Cardiac fibroblast (primary cell): Measurements from ENCODE around the gene ADAM15.

Experiments used
- DNase-seq, 2 donors: peaks; one replicate each; pipeline versions ENCODE4 v3.0.0 to v3.0.0-alpha.2; 2010; ENCODE audit warnings: low read depth in 2 of 2
- H3K4me3 ChIP-seq, 2 donors: replicated peaks in 1 of 2; 1 replicate in 1 of 2; 2 replicates in 1 of 2; pipeline ENCODE4 v1.5.1; 2011; ENCODE audit warnings: low read depth in 2 of 2, low read length in 2 of 2, mild to moderate bottlenecking in 2 of 2, moderate library complexity in 1 of 2
- CTCF ChIP-seq: IDR thresholded peaks from one replicate; pipeline ENCODE4 v1.5.1; 2011; ENCODE audit warnings: low read depth, mild to moderate bottlenecking, low read length, inconsistent platforms

ADAM15 gene

DNA sequence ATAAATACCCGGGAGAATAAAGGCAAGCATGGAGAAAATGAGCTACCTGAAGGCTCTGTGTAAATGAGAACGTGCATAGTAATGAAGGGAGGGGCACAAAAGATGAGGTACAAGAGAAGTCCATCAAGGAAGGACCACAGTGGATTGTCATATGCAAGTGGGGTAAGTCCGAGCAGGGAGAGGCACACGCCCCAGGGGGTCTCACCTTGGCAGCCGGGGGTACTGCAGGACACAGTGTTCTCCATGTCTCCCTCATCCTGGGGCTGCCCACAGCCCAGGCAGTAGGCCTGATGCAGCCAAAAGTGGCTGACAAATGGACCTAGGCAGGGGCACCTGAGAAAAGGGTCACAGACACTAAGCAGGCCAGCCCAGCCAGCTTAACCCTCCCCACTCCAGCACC is 27.5 kb upstream of the ADAM15 start:
- H3K4me3 ChIP-seq: no peak overlapping the region
- no peak for DNase-seq
- TF ChIP-seq CTCF: no peak

GRCh38 chr1:155024315-155024714 is 26.8 kb upstream of the ADAM15 start:
- TF ChIP-seq CTCF: no peak
- no peak overlapping the region for H3K4me3 ChIP-seq
- no peak for DNase-seq

DNA sequence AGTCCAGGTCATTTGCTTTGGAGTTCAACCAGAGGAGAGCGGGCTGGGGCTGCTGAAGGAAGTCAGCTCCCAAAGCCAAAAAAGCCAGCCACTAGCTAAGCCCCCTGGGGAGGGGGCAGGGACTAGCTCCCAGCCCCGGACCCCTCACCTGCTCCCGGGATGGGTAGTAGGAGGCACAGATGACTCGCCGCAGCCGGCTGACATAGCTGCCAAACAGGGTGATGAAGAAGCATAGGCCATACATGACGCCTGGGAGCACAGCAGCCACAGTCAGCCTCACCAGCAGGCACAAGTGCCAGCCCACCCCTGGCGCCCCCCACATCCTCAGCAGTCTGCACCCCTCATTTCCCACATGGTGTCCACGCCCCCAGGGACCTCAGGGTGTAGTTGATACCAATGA is 25.0 kb upstream of the ADAM15 start:
- no peak overlapping the region for H3K4me3 ChIP-seq
- DNase-seq: no peak
- no peak for TF ChIP-seq CTCF

GRCh38 chr1:155026588-155026987 is 24.5 kb upstream of the ADAM15 start:
- no peak for TF ChIP-seq CTCF

GRCh38 chr1:155029513-155030242 is 21.4 kb upstream of the ADAM15 start:
- DNase-seq: no peak
- no peak for TF ChIP-seq CTCF
- H3K4me3 ChIP-seq: no peak overlapping the region

More at GRCh38 chr1:155026588-155026987, 24.5 kb upstream of the ADAM15 start:
- no peak overlapping the region for H3K4me3 ChIP-seq
- no peak for DNase-seq

DNA sequence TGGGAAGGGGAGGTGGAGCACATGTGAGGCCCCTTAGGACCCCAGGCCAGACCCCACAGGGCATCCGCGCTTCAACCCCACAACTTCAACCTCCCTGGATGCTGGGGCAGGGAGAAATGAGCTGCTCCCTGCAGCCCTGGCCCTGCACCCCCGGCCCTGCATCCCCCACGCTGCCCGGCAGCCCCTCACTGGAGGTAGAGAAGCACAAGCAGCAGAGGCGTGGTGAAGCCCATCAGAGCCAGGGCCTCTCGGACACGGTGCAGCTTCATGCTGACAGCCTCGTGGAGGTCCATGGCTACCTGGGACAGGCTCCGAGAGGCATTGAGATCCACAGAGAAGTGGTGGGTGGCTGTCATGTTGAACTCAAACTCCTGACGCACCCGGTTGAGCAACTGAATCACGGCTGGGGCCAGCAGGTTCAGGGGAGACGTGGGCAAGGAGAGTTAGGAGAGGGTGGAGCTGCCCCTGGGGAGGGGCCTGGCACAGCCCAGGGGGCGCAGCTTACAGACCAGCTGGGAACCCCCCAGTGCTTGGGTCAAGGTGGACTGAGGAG is 20.8 kb upstream of the ADAM15 start:
- DNase-seq: no peak
- no peak for TF ChIP-seq CTCF
- H3K4me3 ChIP-seq: no peak overlapping the region

DNA sequence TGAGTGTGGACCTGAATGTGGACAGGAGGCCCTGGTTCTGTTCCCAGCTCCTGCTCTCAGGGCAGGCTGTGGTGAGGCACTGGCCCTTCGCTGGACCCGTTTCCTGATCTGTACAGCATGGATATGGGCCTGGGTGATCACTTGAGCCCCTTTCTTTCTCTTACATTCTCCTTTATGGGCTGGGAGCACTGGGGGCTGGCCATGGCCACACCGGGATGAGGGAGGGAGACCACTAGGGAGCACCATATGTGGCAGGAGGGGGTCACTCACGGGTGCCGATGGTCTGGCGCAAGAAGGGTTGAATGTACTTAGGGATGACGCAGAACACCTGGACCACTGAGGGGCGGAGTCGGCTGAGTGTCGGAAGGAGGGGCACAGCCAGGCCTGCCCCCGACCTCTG is 20.2 kb upstream of the ADAM15 start:
- TF ChIP-seq CTCF: no peak
- DNase-seq: no peak
- no peak overlapping the region for H3K4me3 ChIP-seq
